Stimulated activated CD4-positive, alpha-beta T cell treated with anti-CD3 and anti-CD28 coated beads, Interleukin-2, amount 100 ng/mL, for 24 hours (primary cell): Measurements from ENCODE around the gene RANBP6.

ENCODE experiments used
- DNase-seq, 2 donors: peaks; one replicate each; pipeline ENCODE4 v3.0.0-alpha.2; 2020

Gene RANBP6

DNA sequence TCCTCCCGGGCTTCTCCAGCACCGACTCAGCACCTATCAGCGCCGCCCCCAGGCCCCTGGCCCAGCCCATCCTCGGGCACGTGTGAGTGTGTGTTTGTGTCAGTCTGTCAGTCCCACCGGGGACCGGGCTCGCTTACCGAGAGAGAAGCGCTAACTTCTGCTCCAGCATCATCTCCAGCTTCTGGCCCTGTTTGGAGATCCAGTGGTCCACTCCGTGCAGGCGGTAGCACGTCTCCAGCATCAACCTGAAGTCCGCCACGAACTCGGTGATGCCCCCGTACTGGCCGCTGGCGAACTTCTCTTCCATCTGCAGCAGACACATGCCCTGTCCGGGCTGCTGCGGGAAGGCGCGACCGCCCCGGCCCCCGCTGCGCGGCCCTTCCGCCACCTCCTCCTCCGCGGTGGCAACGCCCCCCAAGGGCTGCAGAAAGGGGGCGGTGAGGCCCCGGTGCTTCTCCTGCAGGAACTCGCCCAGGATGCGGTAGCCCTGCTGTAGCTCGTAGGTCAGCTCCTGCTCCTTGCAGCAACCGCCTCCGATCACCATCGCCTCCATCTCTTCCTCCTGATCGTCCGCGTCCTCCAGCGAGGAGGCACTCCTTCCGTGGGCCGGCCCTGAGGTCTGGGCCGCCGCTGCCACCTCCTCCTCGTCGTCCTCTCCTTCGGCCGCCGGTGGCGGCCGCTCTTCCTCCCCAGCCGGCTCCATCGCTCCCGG lies 8.2 kb downstream of the RANBP6 start:
- DNase-seq, result peak; percentile 97 to 98

- no peak for DNase-seq
Observed at GRCh38 chr9:6006749-6007057, 8.7 kb downstream of the RANBP6 start.

DNA sequence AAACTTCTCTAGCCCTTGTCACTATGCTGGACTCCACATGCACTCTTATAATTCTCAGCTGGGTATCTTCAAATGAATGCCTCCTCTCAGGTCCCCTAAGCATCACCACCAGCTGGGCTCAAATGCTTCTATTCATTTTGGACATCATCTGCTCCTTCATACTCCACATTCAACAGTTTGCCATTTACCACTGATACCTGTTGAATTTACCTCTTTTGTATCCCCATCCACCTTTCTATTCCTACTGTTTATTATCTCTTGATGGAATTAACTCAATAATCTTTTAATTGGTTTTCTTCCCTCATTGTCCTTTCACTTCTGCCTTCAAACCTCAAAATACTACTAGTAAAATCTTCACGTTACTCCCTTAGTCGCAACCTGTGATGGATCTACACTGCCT lies 14.5 kb downstream of the RANBP6 start:
- DNase-seq, result no peak

GRCh38 chr9:5999443-6000101 lies 15.9 kb downstream of the RANBP6 start:
- DNase-seq, result no peak

GRCh38 chr9:5994493-5994892 lies 20.9 kb downstream of the RANBP6 start:
- no peak for DNase-seq

GRCh38 chr9:5988265-5988664 lies 27.2 kb downstream of the RANBP6 start:
- no peak for DNase-seq

GRCh38 chr9:5983042-5983441 lies 32.4 kb downstream of the RANBP6 start:
- no peak for DNase-seq

DNA sequence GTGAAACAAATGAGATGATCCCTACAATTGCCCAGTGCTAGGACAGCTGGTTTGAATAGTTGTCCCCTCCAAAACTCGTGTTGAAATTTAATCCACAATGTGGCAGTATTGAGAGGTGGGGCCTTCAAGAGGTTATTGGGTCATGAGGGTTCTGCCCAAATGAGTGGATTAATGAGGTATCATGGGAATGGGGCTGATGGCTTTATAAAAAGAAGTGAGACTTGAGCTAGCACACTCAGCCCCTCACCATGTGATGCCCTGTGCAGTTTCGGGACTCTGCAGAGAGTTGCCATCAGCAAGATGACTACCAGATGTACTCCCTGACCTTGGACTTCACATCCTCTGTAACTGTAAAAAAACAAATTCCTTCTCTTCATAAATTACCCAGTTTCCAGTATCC lies 33.1 kb downstream of the RANBP6 start:
- DNase-seq, result no peak

DNA sequence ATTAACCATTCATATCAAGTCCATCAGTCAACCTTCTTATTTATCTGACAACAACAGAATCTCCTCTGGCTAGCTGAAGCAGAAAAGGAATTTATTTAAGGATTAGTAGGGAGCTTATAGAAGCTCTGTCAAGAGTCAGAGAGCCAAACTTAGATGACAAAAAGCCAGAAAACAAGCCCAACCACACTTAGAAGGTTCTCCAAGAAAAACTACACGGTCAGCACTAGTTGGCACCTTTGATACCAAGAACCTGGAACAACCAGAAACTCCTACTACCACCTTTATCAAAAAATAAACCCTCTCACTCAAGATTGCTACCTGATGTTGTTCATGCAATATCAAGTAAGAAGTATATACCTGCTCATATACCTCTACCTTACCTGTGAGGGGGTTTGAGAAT lies 36.9 kb downstream of the RANBP6 start:
- no peak for DNase-seq

- no peak for DNase-seq
Observed at GRCh38 chr9:5976674-5977397, 38.6 kb downstream of the RANBP6 start.

- DNase-seq, result no peak
Observed at GRCh38 chr9:5971740-5972139, 43.7 kb downstream of the RANBP6 start.
